HG03045 (cell line): ENCODE data around the gene MYH1.

ENCODE experiments used
- ATAC-seq: cut with Tn5 transposase; IDR thresholded peaks from one replicate; pipeline ENCODE4 v1.9.1; 2021; ENCODE audit warnings: mild to moderate bottlenecking, moderate library complexity; ENCODE audit not compliant: unreplicated experiment

The MYH1 gene

DNA sequence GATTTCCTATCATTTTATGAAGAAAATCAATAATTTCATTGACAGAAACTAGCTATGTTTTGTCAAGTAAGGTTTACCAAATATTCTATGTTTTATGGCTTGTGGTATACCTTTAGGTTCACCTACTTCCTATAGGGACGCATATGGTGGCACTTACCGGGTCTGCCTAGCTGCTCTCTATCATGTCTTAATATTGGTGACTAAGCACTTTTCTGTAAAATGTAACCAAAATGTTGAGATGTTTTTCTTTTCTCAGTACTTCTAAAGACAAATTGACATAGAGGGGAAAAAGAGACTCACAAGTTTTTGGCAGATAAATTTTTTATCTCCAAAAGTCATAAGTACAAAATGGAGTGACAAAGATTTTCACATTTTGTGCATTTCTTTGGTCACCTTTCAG is 26.3 kb downstream of the MYH1 start:
- ATAC-seq = no peak

DNA sequence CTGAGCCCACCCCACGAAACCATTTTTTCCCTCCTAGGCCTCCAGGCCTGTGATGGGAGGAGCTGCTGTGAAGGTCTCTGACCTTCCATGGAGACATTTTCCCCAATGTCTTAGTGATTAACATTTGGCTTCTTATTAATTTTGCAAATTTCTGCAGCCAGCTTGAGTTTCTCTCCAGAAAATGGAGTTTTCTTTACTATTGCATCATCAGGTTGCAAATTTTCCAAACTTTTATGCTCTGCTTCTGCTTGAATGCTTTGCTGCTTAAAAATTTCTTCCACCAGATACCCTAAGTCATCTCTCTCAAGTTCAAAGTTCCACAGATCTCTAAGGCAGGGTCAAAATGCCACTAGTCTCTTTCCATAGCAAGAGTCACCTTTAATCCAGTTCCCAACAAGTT is 36.1 kb downstream of the MYH1 start:
- no peak for ATAC-seq

DNA sequence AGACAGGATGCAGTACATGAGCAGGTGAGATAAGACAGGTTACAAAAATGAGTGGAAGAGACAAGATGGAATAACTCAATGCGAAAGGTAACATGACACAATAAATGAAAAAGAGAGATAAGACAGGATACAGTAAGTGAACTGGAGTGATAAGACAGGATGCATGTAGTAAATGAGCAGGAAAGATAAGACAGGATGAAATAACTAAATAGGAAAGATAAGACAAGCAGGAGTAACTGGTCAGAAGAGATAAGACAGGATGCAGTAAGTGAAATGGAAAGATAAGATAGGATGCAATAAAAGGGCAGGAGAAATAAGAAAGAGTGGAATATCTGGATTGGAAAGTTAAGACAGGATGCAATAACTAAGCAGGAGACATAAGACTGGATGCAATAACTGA is 40.6 kb downstream of the MYH1 start:
- no peak for ATAC-seq

DNA sequence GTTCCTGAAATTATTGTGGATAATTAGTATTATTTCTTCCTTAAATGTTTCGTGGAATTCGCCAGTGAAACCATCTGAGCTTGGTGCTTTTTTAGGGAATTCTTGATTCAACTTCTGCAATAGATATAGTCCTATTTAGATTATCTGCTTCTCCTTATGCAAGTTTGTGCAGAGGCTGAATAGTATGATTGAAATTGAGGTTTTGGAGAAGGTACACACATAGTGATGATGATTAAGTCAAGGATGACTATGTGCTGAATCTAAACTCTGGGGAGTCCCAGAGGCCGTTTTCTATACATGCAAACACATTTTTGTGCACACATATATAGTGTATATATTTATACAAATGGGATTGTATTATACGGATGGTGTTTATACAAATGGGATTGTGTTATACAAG is 43.8 kb downstream of the MYH1 start:
- ATAC-seq = no peak

DNA sequence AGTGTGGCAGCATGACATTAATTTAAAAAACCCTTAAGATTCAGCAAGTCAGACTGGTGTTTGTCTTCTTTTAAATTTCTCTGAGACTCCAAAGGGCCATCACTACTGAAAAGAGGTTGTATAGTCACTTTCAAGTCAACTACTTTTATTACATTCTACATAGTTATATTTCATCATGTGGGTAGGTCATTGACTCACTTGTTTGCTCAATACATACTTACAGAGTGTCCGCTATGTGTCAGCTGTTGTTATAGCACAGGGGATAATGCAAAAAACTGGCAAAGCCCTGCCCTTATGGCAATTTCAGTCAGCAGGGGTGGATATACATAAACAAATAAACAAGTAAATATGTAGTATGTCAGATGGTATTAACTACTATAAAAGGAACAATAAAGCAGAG is 46.5 kb downstream of the MYH1 start:
- ATAC-seq = no peak

DNA sequence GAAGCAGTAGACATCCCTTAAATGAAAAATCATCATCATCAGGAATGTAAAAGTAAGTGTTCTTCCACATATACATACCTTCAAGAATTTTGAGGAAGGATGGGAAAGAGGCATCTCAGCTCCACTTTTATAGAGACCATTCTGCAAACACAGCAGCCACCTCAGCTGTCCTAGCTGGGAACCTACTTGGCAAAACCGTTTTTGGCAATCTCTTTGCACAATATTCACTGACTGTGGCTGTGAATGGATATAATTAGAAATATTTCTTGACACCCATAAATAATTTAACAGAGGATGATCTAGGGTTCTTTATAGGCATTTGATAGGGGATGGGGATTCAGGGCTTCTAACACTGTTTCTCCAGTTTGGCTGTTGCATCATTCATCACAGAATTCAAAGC is 48.9 kb downstream of the MYH1 start, which contains the start of gene MYH4:
MYH4 (minus strand) TSS at position 101 of the 400 bp plus-strand sequence. CDS start 2,814 bp downstream, outside the sequence.
- no peak for ATAC-seq

DNA sequence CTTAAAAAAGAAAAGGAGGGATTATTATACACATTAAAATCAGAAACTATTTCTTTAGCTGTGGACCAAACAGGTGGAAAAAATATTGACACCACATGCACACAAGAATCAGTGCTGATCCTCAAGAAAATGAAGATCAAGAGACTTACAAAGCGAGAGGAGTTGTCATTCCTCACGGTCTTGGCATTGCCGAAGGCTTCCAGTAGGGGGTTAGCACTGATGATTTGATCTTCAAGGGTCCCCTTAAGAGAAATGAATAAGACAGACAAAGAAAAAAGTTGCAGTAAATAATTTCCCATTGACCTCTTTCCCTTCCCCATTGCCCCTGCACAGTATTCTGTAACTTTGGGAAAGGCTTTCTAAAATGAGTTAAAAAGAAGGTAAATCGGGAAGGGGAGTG is 54.9 kb downstream of the MYH1 start:
- ATAC-seq = no peak

DNA sequence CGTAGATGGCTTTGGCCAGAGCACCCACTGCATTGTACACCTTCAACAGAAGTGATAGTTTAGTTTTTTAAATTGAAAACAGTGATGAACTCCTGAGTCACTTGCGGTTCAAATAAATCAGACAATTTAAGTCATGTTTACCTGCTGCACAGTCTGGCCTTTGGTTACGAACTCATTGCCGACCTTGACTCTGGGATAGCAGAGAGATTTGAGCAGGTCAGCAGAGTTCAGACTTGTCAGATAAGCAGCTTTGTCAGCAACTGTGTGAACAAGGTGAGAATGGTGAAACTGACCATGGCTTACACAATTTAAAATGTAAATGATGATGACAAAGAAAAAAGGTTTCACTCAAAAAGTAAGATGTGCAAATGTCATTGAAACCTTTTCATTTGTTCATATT is 58.3 kb downstream of the MYH1 start:
- ATAC-seq = no peak

DNA sequence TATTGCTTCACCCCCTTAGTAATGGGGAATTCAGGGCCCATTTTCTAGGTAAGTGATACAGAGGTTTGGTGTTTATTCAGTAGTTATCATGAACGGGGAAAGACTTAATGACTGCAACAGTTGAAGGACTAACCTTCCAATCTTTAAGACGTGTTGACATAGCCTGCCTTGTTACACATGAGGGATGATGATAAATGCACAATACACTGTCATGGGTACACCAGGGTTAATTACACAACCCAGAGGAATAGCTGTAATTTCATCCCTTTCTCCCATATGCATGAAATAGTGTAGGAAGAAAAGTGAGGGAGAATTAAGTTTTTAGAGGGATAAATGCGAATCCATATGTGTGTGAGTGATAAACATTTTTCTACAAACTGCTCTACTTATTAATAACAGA is 59.6 kb downstream of the MYH1 start:
- ATAC-seq = no peak

DNA sequence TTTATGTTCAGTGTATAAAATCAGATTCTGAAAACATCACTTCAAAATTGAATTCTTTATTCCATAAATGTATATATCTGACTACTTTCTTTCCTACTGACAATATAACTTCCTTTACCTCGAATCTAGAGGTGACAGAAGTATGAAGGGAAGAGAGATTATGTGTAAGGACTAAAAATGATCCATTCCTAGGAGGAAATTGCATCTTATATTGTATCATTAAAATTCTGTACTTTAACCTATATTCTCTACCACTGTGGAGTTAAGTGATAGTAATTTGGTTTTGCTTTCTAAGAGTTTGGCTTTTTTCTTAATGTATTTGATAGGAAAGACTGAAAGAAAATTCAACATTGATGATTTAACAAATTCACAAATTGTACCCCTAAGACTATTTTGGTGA is 60.4 kb downstream of the MYH1 start:
- no peak for ATAC-seq

DNA sequence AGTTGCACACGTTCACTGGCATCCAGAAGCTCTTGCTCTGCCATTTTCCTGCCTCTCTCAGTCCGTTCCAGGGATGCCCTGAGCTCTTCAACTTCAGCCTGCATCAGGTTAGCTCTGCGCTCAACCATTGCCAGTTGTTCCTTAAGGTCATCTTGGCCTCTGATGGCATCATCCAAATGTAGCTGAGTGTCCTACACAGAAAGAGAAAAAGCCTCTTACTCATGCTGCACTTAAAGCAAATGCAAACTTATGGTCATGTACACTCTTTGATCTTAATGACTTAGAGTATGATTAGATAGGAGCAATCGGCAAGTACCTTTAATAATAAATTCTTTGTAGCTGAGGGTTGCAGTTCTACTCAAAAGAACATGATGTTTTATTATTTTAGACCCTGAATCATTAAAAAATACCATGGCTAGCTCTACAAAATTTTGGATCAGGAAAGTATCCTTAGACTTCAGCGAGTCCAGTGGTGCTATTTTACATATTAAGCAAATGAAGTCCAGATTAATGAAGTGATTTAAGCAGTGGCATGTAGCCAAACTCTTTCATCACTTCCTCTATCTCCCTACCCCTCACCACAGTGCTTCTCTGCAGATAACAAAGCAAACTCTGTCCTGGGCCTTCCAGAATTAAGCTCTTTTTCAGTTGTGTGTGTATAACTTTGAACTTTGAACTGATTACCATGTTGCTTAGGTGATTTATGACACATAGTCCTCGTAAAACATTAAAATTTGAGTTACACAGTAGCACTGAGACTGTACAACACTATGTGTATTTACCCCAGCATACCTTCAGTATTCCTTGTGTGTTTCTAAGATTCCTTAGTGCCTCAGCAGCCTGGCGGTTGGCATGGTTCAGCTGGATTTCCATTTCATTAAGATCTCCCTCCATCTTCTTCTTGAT is 71.1 kb downstream of the MYH1 start:
- no peak for ATAC-seq
